HCEC 1CT (cell line): Measurements from ENCODE around the gene SLC20A1.

Experiments
- DNase-seq: peaks from one replicate; pipeline ENCODE4 v3.0.0-alpha.2; 2017

Gene SLC20A1

GRCh38 chr2:112712465-112712864 lies 66.7 kb downstream of the SLC20A1 start:
- DNase-seq = no peak

- peak; percentile 74 for DNase-seq
These were observed 67.3 kb downstream of the SLC20A1 start for GRCh38 chr2:112712903-112713584.
